WTC11 (cell line): ENCODE measurements around the gene CAMK2A. TPM values are rescaled to one million over a fixed set of nuclear protein-coding genes. Genes with fewer than 3 reads are reported as not detected.

Source experiments
- ATAC-seq: fragments of 200-7000 bp; cut with Tn5 transposase; 2 replicates; pipeline ENCODE4 v1.10.0; 2021; ENCODE audit warnings: mild to moderate bottlenecking, moderate library complexity
- CTCF ChIA-PET: fragments of 300-600 bp; sonication (Branson Sonifier 250); formaldehyde crosslinking; loops from one replicate; lab custom pipeline; 2021; ENCODE audit warnings: antibody characterized with exemption; lab: Charles Lee
- POLR2A ChIA-PET: fragments of 350-600 bp; sonication (Branson Sonifier 250); formaldehyde crosslinking; loops from one replicate; lab custom pipeline; 2021; ENCODE audit warnings: antibody characterized with exemption; lab: Charles Lee
- DNase-seq: peaks from one replicate; pipeline ENCODE4 v3.0.0; 2021; ENCODE audit warnings: low spot score
- H3K27ac Mint-ChIP-seq: 2 replicates; pipeline ENCODE4 v1.8.0; 2021; ENCODE audit warnings: mixed read lengths
- H3K27me3 Mint-ChIP-seq: 2 replicates; pipeline ENCODE4 v1.8.0; 2021; ENCODE audit warnings: low read depth, mild to moderate bottlenecking, moderate library complexity, mixed read lengths
- H3K36me3 Mint-ChIP-seq: 2 replicates; pipeline ENCODE4 v1.8.0; 2021; ENCODE audit warnings: mixed read lengths
- H3K4me1 Mint-ChIP-seq: 2 replicates; pipeline ENCODE4 v1.8.0; 2022; ENCODE audit warnings: mixed read lengths
- H3K4me3 Mint-ChIP-seq: 2 replicates; pipeline ENCODE4 v1.8.0; 2021; ENCODE audit warnings: mild to moderate bottlenecking, moderate library complexity, mixed read lengths
- H3K9me3 Mint-ChIP-seq: 2 replicates; pipeline ENCODE4 v1.8.0; 2021; ENCODE audit warnings: mixed read lengths
- ATF6 ChIP-seq: sonication (generic); formaldehyde crosslinking; IDR thresholded peaks from 2 replicates; pipeline ENCODE4 v1.8.1; 2023; ENCODE audit warnings: mild to moderate bottlenecking, missing genetic modification reagents
- CBFB ChIP-seq: sonication (generic); formaldehyde crosslinking; IDR thresholded peaks from 2 replicates; pipeline ENCODE4 v1.8.1; 2022; ENCODE audit warnings: mild to moderate bottlenecking, low read depth, missing genetic modification reagents
- E2F5 ChIP-seq: sonication (generic); formaldehyde crosslinking; IDR thresholded peaks from 2 replicates; pipeline ENCODE4 v1.8.1; 2022; ENCODE audit warnings: mild to moderate bottlenecking, moderate library complexity, missing genetic modification reagents
- HMGXB4 ChIP-seq: sonication (generic); formaldehyde crosslinking; IDR thresholded peaks from 2 replicates; pipeline ENCODE4 v1.8.1; 2023; ENCODE audit warnings: mild to moderate bottlenecking, moderate library complexity, missing genetic modification reagents
- JAZF1 ChIP-seq: fragments of 250-450 bp; sonication (Bioruptor Pico); IDR thresholded peaks from 2 replicates; pipeline ENCODE4 v1.9.0; 2021; ENCODE audit warnings: moderate library complexity, mild to moderate bottlenecking, inconsistent platforms
- NFATC4 ChIP-seq: fragments of 250-450 bp; sonication (Bioruptor Pico); IDR thresholded peaks from 2 replicates; pipeline ENCODE4 v1.9.0; 2021; ENCODE audit warnings: mild to moderate bottlenecking
- SMAD4 ChIP-seq: sonication (generic); formaldehyde crosslinking; IDR thresholded peaks from 2 replicates; pipeline ENCODE4 v1.8.0; 2022; ENCODE audit warnings: mild to moderate bottlenecking, missing genetic modification reagents
- SP1 ChIP-seq: sonication (generic); formaldehyde crosslinking; conservative IDR thresholded peaks from 2 replicates; pipeline ENCODE4 v1.8.1; 2022; ENCODE audit warnings: missing genetic modification reagents
- STAT6 ChIP-seq: sonication (generic); formaldehyde crosslinking; conservative IDR thresholded peaks from 2 replicates; pipeline ENCODE4 v1.8.1; 2023; ENCODE audit warnings: mild to moderate bottlenecking, low read depth, missing genetic modification reagents, moderate library complexity
- USF1 ChIP-seq: sonication (generic); formaldehyde crosslinking; IDR thresholded peaks from 2 replicates; pipeline ENCODE4 v1.8.0; 2022; ENCODE audit warnings: mild to moderate bottlenecking, missing genetic modification reagents
- USF2 ChIP-seq: sonication (generic); formaldehyde crosslinking; IDR thresholded peaks from 2 replicates; pipeline ENCODE4 v1.8.1; 2023; ENCODE audit warnings: mild to moderate bottlenecking, missing genetic modification reagents, moderate library complexity
- ZBTB43 ChIP-seq: sonication (generic); formaldehyde crosslinking; IDR thresholded peaks from 2 replicates; pipeline ENCODE4 v1.8.1; 2023; ENCODE audit warnings: mild to moderate bottlenecking, missing genetic modification reagents
- ZMAT4 ChIP-seq: fragments of 250-450 bp; sonication (Bioruptor Pico); IDR thresholded peaks from 2 replicates; pipeline ENCODE4 v1.9.0; 2021; ENCODE audit warnings: mild to moderate bottlenecking
- ZNF121 ChIP-seq: sonication (generic); formaldehyde crosslinking; IDR thresholded peaks from 2 replicates; pipeline ENCODE4 v1.8.0; 2023; ENCODE audit warnings: missing genetic modification reagents
- ZNF138 ChIP-seq: sonication (generic); formaldehyde crosslinking; conservative IDR thresholded peaks from 2 replicates; pipeline ENCODE4 v1.8.1; 2022; ENCODE audit warnings: mild to moderate bottlenecking, moderate library complexity, missing genetic modification reagents
- ZNF219 ChIP-seq: sonication (generic); formaldehyde crosslinking; IDR thresholded peaks from 2 replicates; pipeline ENCODE4 v1.8.0; 2023; ENCODE audit warnings: missing genetic modification reagents, mild to moderate bottlenecking, borderline replicate concordance
- ZNF671 ChIP-seq: fragments of 250-450 bp; sonication (Bioruptor Pico); IDR thresholded peaks from 2 replicates; pipeline ENCODE4 v1.8.0; 2021; ENCODE audit warnings: mild to moderate bottlenecking
- ZSCAN18 ChIP-seq: fragments of 250-450 bp; sonication (Bioruptor Pico); IDR thresholded peaks from 2 replicates; pipeline ENCODE4 v2.1.2; 2022; ENCODE audit warnings: mild to moderate bottlenecking, moderate library complexity
- total RNA-seq: library from RNA; stranded (reverse); gene quantifications from 3 replicates; pipeline ENCODE4 v1.2.3, GENCODE V29; 2021

The CAMK2A gene
- total RNA-seq, 1 experiment from 2014 or later: 0.13 TPM

GRCh38 chr5:150339165-150339564 lies 49.6 kb upstream of the CAMK2A start (continued):
- TF ChIP-seq HMGXB4 (CRISPR knock-in tag) (no peak), ZNF219 (CRISPR knock-in tag) (no peak)

GRCh38 chr5:150338546-150338945 lies 49.0 kb upstream of the CAMK2A start:
- no peak for ATAC-seq
- Mint-ChIP-seq H3K27ac (no peak overlapping the region), H3K9me3 (peaks cover 5% of the 10 kb centered on the region; the same call in 1 of the 2 replicates), H3K4me1 (0 out of 2 replicates have a peak, but pooled peaks cover 3% of the 10 kb centered on the region), H3K4me3 (no peak overlapping the region), H3K36me3 (no peaks in the 10 kb centered on the region), H3K27me3 (no peaks in the 10 kb centered on the region)
- DNase-seq: no peak
- TF ChIP-seq ZSCAN18 (CRISPR knock-in tag) (no peak), SMAD4 (CRISPR knock-in tag) (no peak)
- CTCF ChIA-PET: interaction anchor here (1.1 to 1.3 kb wide), 2 partner anchors 12 to 66 kb away, joined by 4 to 5 read pairs; no protein-coding TSS in a partner anchor
- POLR2A ChIA-PET: no interaction called here

- ChIA-PET POLR2A (no interaction called here), CTCF (interaction anchor here (1.3 kb wide), 1 partner anchor 14 kb away, joined by 4 read pairs; no protein-coding TSS in a partner anchor)
- DNase-seq (no peak), ATAC-seq (no peak)
- no peak for TF ChIP-seq ZMAT4 (CRISPR knock-in tag)
- no peak for TF ChIP-seq E2F5
- TF ChIP-seq ATF6 (CRISPR knock-in tag): no peak
- no peak for TF ChIP-seq ZNF138 (CRISPR knock-in tag)
- TF ChIP-seq USF1: no peak
- no peak for TF ChIP-seq ZBTB43 (CRISPR knock-in tag)
- no peak for TF ChIP-seq NFATC4 (CRISPR knock-in tag)
- TF ChIP-seq SP1 (CRISPR knock-in tag): no peak
- no peak for TF ChIP-seq ZNF121 (CRISPR knock-in tag)
- TF ChIP-seq JAZF1 (CRISPR knock-in tag): no peak
- TF ChIP-seq ZSCAN18 (CRISPR knock-in tag): no peak
- no peak for TF ChIP-seq CBFB (CRISPR knock-in tag)
- TF ChIP-seq USF2 (CRISPR knock-in tag): no peak
- TF ChIP-seq STAT6 (CRISPR knock-in tag): no peak
- TF ChIP-seq ZNF219 (CRISPR knock-in tag): no peak
- TF ChIP-seq ZNF671 (CRISPR knock-in tag): no peak
- H3K9me3 Mint-ChIP-seq: peaks cover 5% of the 10 kb centered on the region; the same call in 1 of the 2 replicates
- H3K4me3 Mint-ChIP-seq: no peak overlapping the region
- H3K4me1 Mint-ChIP-seq: 0 out of 2 replicates have a peak, but pooled peaks cover 3% of the 10 kb centered on the region
- no peak overlapping the region for H3K27ac Mint-ChIP-seq
- no peaks in the 10 kb centered on the region for H3K36me3 Mint-ChIP-seq
- H3K27me3 Mint-ChIP-seq: no peaks in the 10 kb centered on the region
These were observed 46.2 kb upstream of the CAMK2A start for GRCh38 chr5:150335778-150336177.
